SK-N-DZ (cell line): ENCODE data around the gene TMEM52. TPM values are rescaled to one million over a fixed set of nuclear protein-coding genes. Genes with fewer than 3 reads are reported as not detected.

Experiments used
- DNase-seq: peaks from one replicate; pipeline ENCODE4 v3.0.0-alpha.2; 2015; ENCODE audit warnings: low spot score
- polyA plus RNA-seq, 2 experiments: library from polyadenylated mRNA; depleted of rRNA; stranded (reverse); fragments of >200 nt; gene quantifications; 2 replicates each; pipeline ENCODE4 v1.2.3, GENCODE V29; 2014

The TMEM52 gene
- 0.35 and 1.6 TPM in 2 replicates for polyA plus RNA-seq (2014; cell fraction: cytosol; rRNA removed)
- not detected in 2 replicates for polyA plus RNA-seq (2014; cell fraction: nucleus; rRNA removed)

- no peak for DNase-seq
These were observed at the start of gene TMEM52 for GRCh38 chr1:1918901-1919303. TSS of gene TMEM52 (minus strand) at chr1:1919279. CDS start at chr1:1919265, 14 bp downstream.

GRCh38 chr1:1967879-1968278 is 48.8 kb upstream of the TMEM52 start:
- no peak for DNase-seq

GRCh38 chr1:1967151-1967550 is 48.1 kb upstream of the TMEM52 start:
- DNase-seq = no peak

- no peak for DNase-seq
These were observed 47.1 kb upstream of the TMEM52 start for GRCh38 chr1:1966071-1966740.

- no peak for DNase-seq
These were observed 46.5 kb upstream of the TMEM52 start for GRCh38 chr1:1965546-1965945.

- DNase-seq = no peak
These were observed 45.7 kb upstream of the TMEM52 start for GRCh38 chr1:1964811-1965210.

- DNase-seq = no peak
These were observed 44.5 kb upstream of the TMEM52 start for GRCh38 chr1:1963570-1963969.

- DNase-seq = no peak
These were observed 43.7 kb upstream of the TMEM52 start for GRCh38 chr1:1962752-1963151.

GRCh38 chr1:1960480-1961196 is 41.6 kb upstream of the TMEM52 start:
- no peak for DNase-seq

GRCh38 chr1:1959840-1960479 is 40.9 kb upstream of the TMEM52 start:
- DNase-seq = peak; percentile 52

GRCh38 chr1:1959459-1959839 is 40.4 kb upstream of the TMEM52 start:
- no peak for DNase-seq

- DNase-seq = no peak
These were observed 39.0 kb upstream of the TMEM52 start for GRCh38 chr1:1958071-1958541.

- DNase-seq = no peak
These were observed 38.5 kb upstream of the TMEM52 start for GRCh38 chr1:1957533-1957961.

- DNase-seq = no peak
These were observed 37.8 kb upstream of the TMEM52 start for GRCh38 chr1:1956586-1957532.

- DNase-seq = no peak
These were observed 37.0 kb upstream of the TMEM52 start for GRCh38 chr1:1956101-1956500.

- DNase-seq = no peak
These were observed 36.6 kb upstream of the TMEM52 start for GRCh38 chr1:1955621-1956094.

GRCh38 chr1:1954831-1955441 is 35.9 kb upstream of the TMEM52 start:
- DNase-seq = no peak

GRCh38 chr1:1954015-1954414 is 34.9 kb upstream of the TMEM52 start:
- DNase-seq = no peak

GRCh38 chr1:1950940-1951339 is 31.9 kb upstream of the TMEM52 start:
- DNase-seq = no peak

GRCh38 chr1:1948783-1949182 is 29.7 kb upstream of the TMEM52 start:
- DNase-seq = no peak

- DNase-seq = no peak
These were observed 28.4 kb upstream of the TMEM52 start for GRCh38 chr1:1947493-1947892.
